Measurements from ENCODE around the gene FIS1.

- TF ChIP-seq CTCF (IDR thresholded peaks at IDR 0.05) (no peak), EP300 (IDR thresholded peaks at IDR 0.05) (no peak), POLR2A (IDR thresholded peaks at IDR 0.05) (no peak)
These were observed 42.2 kb upstream of the FIS1 start for GRCh38 chr7:101287032-101287431.

Measured in tibial nerve (tissue), 4 donors.